GM18519 (cell line): ENCODE data around the gene ALPI.

Source experiments
- ATAC-seq: cut with Tn5 transposase; IDR thresholded peaks from one replicate; pipeline ENCODE4 v1.9.1; 2021; ENCODE audit warnings: mild to moderate bottlenecking, moderate library complexity; ENCODE audit not compliant: unreplicated experiment, low FRiP score

ALPI gene

GRCh38 chr2:232483311-232483922, 27.5 kb downstream of the ALPI start:
- ATAC-seq: no peak

DNA sequence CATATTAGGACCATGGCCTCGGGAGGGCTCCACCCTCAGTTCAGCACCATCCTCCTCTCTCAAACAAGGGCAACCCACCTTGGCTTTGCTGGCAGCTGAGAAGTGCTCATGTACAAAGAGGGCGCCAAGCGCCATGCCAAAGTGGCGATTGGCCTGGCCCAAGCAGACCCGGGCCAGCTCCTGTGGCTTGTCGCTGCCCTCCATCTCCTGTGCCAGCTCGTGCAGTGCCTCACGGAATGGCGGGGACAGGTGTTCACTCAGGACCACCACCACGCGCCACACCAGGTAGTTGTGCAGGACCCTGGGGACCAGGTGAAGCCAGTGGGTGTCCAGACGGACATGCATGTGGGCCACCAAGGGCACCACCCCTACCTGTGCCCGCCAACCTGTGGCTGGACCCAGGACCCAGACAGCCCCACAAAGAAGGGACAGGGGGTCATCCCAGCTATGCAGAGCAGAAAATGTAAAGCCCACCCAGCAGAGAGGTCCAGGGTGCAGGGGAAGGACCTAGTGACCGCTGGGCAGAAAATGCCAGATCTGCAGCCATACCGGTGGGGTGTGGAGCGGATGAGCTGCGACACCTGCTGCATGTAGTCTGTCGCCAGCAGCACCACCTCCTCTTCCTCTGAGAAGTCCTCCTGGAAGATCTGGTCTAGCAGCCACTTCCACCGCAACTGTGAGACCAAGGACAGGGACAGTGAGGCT, 28.1 kb downstream of the ALPI start:
- ATAC-seq: no peak

GRCh38 chr2:232484628-232485347, 28.8 kb downstream of the ALPI start:
- no peak for ATAC-seq

- ATAC-seq: no peak
Measured at GRCh38 chr2:232485348-232485756, 29.4 kb downstream of the ALPI start.

- no peak for ATAC-seq
Measured at GRCh38 chr2:232485757-232486557, 30.0 kb downstream of the ALPI start.

DNA sequence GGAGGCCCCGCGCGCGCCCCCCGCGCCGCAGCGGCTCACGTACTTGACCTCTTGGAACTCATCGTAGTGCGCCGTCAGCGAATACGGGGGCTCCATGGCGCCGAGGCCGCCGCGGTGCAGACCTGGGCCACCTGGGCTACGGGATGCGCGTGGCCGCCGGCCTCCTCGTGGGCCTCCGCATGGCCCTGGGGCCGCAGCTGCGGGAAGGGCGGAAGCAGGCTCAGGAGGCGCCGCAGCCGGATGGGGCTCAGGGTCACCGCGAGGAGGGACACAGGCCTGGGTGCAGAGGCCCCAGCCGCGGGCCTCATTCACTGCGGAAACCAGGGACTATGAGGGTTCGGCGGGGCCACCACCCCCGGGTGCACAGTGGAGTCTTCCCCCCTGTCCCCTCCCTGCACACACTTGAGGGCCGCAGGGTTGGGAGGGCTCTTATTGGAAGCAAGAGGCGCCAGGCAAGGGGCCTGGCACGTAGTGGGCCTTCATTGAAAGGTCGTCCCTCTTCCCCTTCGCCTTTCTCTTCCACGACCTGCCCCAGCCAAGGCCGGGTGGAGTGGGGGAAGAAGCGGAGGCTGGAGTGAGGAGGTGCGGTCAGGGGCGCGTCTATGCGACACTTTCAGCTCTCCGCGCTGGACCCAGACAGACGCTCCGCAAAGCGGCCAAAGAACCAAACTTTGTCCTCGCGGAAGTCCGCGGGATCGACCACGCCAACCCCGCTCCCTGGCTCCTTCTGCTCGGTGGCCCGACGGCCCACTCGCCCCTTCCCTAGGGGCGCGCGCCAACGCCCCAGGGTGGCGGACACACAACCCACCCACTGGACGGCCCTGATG, 30.8 kb downstream of the ALPI start:
- ATAC-seq: no peak

GRCh38 chr2:232487385-232488096, 31.6 kb downstream of the ALPI start, which contains the start of gene ECEL1:
Gene ECEL1, minus strand, starts transcription at chr2:232487834. Its CDS starts 1,181 bp downstream, at chr2:232486653.
- ATAC-seq: no peak

DNA sequence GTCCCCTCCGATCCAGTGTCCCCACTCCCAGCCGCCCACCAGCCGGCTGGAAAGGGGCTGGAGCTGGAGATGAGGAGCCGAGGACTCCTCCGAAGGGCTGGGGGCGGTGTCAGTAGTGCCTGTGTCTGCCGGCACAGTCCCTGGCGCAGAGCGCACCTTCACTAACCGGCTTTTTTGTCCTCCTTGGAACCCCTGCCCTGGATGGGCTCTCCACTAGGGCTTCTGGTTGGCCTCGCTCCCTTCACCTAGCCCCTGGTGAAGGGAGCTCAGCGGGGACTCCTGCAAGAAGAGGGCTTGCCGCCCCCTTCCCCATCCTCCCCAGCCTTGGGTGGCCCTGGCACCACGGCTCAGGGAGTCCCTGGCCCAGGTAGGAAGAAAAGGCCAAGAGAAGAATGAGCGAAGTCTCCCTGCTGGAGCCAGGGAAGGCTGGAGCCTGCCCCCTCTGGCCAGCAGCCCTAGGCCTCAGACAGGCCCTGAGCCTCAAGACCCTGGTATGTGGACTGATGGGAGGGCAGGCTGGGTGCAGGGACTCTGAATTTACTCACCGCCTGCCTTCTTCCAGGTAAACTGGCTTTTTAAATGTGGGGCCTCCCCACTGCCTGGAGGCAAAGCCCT, 32.3 kb downstream of the ALPI start:
- ATAC-seq: no peak

DNA sequence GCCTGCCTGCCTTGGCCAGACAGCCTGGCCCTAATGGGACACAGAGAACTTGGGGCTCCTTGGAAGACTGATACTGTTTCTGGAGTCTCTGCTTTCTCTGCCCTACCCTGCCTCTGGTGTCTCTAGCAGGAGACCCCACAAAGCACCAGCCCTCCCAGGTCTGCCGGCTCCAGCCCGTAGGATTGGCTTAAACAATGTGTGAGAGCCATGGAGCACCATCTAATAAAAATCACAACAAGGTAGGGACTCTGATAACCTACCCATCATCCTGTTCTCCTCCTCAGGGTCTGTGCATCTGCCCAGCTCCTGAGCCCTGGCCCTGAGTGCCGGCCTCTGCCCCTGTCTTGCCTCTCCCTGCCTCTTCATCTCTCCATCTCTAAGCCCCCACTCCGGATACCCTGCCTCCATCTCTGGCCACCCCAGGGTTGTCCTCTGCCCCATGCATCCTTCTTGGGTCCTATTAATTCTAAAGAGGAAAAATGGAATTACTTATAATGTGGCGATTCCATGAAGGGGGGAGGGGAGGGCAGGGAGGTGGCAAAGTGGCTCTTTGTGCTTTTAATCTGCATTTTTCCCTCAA, 32.9 kb downstream of the ALPI start:
- ATAC-seq: no peak

DNA sequence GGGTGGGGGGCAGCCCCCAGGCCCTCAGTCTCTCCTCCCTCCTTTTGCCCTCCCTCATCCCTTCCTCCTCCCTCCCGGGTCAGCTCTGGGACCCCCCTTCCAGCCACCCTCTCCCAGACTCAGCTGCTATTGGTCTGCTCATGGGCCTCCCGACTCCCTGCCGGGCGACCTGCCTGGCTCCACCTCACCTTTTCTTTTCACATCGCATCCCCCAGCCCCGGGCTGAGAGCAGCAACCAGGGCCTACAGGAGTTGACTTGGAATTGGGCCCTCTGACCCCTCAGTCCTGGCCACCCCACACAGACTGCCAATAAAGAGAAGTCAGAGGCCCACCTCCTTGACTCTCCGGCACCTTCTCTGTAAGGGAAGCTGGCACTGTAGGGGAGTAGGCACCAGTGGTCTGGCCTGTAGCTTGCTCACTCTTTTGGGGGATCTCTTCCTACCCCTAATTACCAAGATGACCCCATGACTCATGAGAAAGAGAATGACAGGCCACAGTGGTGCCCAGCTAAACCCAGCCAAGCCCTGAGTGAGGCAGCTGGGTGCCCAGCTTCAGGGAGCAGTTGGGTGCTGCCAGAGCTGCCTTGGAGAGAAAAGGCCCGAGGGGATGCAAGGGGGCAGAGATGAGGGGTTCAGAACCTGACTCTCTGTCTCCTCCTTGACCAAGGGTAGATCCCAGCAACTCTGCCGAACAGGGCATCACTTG, 33.7 kb downstream of the ALPI start:
- ATAC-seq: no peak

DNA sequence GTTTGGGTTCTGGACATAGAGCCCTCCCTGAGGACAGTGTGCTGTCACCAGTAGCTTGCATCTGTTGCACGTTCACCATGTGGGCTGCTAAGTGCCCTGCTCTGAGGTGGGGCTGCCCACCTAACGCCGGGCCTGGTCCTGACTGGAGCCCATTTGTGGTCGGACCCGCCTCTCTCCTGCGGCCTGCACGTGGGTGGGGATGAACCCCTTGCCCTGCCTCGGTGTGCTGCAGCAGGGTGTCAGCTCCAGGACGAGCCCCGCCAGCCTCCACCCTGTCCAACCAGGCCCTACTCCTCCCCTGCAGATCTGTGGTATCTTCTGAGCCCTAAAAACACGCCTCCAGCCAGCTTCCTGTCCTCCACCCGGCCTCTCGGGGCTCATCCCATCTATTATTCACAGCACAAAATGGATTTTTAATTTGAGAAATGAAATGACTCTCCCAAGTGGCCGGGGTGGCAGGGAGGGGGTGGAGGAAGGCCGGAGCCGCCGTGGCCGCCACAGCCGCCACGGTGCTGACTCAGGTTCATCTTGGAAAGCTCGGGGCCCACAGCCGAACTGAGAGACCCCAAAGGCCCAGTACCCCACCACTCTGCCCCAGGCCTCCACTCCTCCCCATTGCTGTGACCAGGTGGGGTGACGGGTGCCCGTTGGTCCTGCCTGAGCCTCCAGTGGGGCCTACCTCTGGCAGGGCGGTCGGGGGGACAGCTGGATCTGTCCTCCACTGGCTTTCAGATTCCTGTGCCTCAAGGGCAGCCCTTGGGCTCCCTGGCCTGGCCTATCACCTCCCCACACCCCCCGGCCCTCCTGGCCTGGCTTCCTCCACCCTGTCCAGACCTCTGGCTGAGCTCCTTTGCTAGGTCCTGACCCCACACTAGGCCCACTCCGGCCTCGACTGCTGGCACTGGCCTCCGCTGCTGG, 34.5 kb downstream of the ALPI start:
- ATAC-seq: no peak

GRCh38 chr2:232491139-232491780, 35.3 kb downstream of the ALPI start:
- no peak for ATAC-seq

GRCh38 chr2:232492236-232492848, 36.4 kb downstream of the ALPI start:
- ATAC-seq: no peak

GRCh38 chr2:232492963-232493700, 37.2 kb downstream of the ALPI start:
- ATAC-seq: no peak

- no peak for ATAC-seq
Measured at GRCh38 chr2:232493701-232494474, 37.9 kb downstream of the ALPI start.
